ENCODE results near the gene TBXAS1.

The TBXAS1 gene

DNA sequence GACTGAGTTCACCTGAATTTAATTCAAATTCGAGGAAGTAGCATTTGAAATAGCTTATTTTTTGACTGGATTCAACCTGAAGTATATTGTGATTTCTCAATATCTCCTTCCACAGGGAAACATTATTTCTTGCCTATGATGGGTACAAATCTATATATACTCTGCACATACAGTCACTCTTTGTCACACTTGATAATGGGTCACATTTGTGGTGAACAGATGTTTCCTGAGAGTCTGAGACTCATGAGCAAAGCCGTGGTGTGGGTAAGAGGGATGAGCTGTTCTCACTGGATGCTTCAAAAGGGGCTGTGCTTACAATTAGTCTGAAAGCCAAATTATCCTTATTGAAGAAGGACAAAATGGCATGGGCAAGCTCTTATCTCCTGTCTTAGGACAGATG lies 18.0 kb upstream of the TBXAS1 start:
- in situ Hi-C loops (cut with HindIII; ENCODE audit: low sequenced_read_pairs): no loop called here

GRCh38 chr7:139813151-139813550 lies 15.9 kb upstream of the TBXAS1 start:
- in situ Hi-C loops (cut with HindIII; ENCODE audit: low sequenced_read_pairs): no loop called here
- no peak overlapping the region for H3K4me3 ChIP-seq (ENCODE audit: low read depth, low read length)
- DNase-seq (ENCODE audit: low read depth, low spot score): no peak
- TF ChIP-seq CTCF (IDR thresholded peaks at IDR 0.05; ENCODE audit: low read depth, low read length): no peak

More for the DNA sequence above, 18.0 kb upstream of the TBXAS1 start:
- DNase-seq (ENCODE audit: low read depth, low spot score): no peak
- H3K4me3 ChIP-seq (ENCODE audit: low read depth, low read length): no peak overlapping the region
- no peak for TF ChIP-seq CTCF (IDR thresholded peaks at IDR 0.05; ENCODE audit: low read depth, low read length)

GRCh38 chr7:139813689-139814088 lies 15.4 kb upstream of the TBXAS1 start:
- H3K4me3 ChIP-seq (ENCODE audit: low read depth, low read length): no peak overlapping the region
- in situ Hi-C loops (cut with HindIII; ENCODE audit: low sequenced_read_pairs): no loop called here
- DNase-seq (ENCODE audit: low read depth, low spot score): no peak
- no peak for TF ChIP-seq CTCF (IDR thresholded peaks at IDR 0.05; ENCODE audit: low read depth, low read length)

DNA sequence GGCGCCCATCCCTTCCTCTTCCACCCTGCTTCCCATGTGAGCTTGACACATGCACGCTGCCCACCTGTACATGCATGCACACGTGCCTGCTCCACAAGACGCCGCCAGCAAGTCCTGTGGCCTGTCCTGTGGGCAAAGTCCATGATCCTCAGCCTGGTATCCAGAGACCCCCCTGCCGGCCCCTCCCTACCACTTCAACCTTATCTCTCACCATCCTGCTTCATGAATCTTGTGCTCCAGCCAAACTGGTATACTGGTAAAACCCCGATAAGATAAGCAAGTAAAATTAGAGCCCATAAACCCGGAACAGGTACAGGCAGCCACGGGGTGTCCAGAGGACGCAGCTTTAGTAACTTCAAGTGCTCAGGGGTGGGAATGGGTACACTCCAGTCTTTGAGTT lies 11.8 kb upstream of the TBXAS1 start:
- DNase-seq (ENCODE audit: low read depth, low spot score): no peak
- no peak overlapping the region for H3K4me3 ChIP-seq (ENCODE audit: low read depth, low read length)
- in situ Hi-C loops (cut with HindIII; ENCODE audit: low sequenced_read_pairs): no loop called here
- TF ChIP-seq CTCF (IDR thresholded peaks at IDR 0.05; ENCODE audit: low read depth, low read length): no peak

DNA sequence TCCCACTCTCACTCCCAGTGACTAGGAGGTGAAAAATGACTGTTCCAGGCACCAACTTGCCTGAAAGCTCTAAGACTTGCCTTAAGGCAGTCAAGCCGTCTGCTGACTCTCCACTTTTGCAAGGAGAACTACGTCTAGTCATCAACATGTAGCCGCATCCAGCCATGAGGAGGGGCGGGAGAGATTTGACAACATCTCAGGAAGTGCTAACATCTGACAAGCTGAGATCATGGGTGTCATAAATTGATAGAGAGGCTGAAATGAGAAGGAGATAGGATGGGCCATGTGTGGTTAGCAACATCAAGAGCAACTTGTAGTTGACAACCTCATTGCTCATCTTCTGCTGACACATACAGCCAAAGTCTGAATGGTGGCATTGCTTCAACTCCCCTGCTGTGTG lies 9.0 kb upstream of the TBXAS1 start:
- H3K4me3 ChIP-seq (ENCODE audit: low read depth, low read length): no peak overlapping the region
- no peak for DNase-seq (ENCODE audit: low read depth, low spot score)
- no peak for TF ChIP-seq CTCF (IDR thresholded peaks at IDR 0.05; ENCODE audit: low read depth, low read length)
- in situ Hi-C loops (cut with HindIII; ENCODE audit: low sequenced_read_pairs): no loop called here

- H3K4me3 ChIP-seq (ENCODE audit: low read depth, low read length): no peak overlapping the region
- in situ Hi-C loops (cut with HindIII; ENCODE audit: low sequenced_read_pairs): no loop called here
- TF ChIP-seq CTCF (IDR thresholded peaks at IDR 0.05; ENCODE audit: low read depth, low read length): no peak
- DNase-seq (ENCODE audit: low read depth, low spot score): no peak
Measured at GRCh38 chr7:139821349-139822105, 7.5 kb upstream of the TBXAS1 start.

Data from astrocyte of the spinal cord (primary cell).